ENCODE measurements around the gene NWD2. TPM values are rescaled to one million over a fixed set of nuclear protein-coding genes. Genes with fewer than 3 reads are reported as not detected.
"Not testable (repeated sequence)": the region's sequence is repeated elsewhere in the genome, so short reads cannot be mapped to it uniquely, and the experiment has no call there.

The NWD2 gene
- polyA plus RNA-seq (2013), result not detected

- DNase-seq, result peak; percentile 27 to 72 (median 63)
- POLR2A ChIA-PET, result no interaction called here
- Histone ChIP-seq H3K9me3 (ENCODE audit: control extremely low read depth in 1 of 5, control insufficient read depth in 4 of 5, insufficient read depth in 2 of 5, low read depth in 1 of 5, low read length in 4 of 5) (no peaks in the 10 kb centered on the region), H3K4me1 (ENCODE audit: control extremely low read depth in 1 of 4, control insufficient read depth in 4 of 4, insufficient read depth in 4 of 4, low read length in 3 of 4) (peaks cover 0 to 25% (median 10%) of the 10 kb centered on the region in 4 experiments), H3K4me3 (ENCODE audit: control insufficient read depth in 1 of 7, extremely low read depth in 1 of 7, insufficient read depth in 4 of 7, low read depth in 2 of 7, low read length in 6 of 7) (peak within 1 kb of the TSS in 6 of 7 experiments; percentile 15 to 61 (median 45)), H3K27me3 (replicated peaks in 2 of 5; ENCODE audit: control insufficient read depth in 4 of 5, insufficient read depth in 5 of 5, low read length in 4 of 5) (peaks cover 18 to 96% (median 34%) of the 10 kb centered on the region in 5 experiments), H3K27ac (ENCODE audit: insufficient read depth in 1 of 2, low read depth in 1 of 2, low read length in 2 of 2, poor library complexity in 1 of 2, severe bottlenecking in 2 of 2) (no peak within 1 kb of the TSS), H3K36me3 (ENCODE audit: control insufficient read depth in 4 of 4, insufficient read depth in 4 of 4, low read length in 3 of 4) (no peaks in the 10 kb centered on the region)
- WGBS (ENCODE audit: insufficient coverage), result under 1% methylated on average over 95 of the region's 95 CpGs
- CTCF ChIA-PET, result interaction anchor here (1.2 kb wide), 1 partner anchor 17 kb away, joined by 5 read pairs; no protein-coding TSS in a partner anchor
These were observed at the start of gene NWD2 for GRCh38 chr4:37244583-37245390. Gene NWD2 (plus strand): TSS chr4:37244743. CDS start chr4:37245068, 325 bp downstream.

GRCh38 chr4:37197899-37198298 lies 46.6 kb upstream of the NWD2 start:
- WGBS (ENCODE audit: insufficient coverage), result 70% methylated on average over 3 of the region's 3 CpGs
- no peaks in the 10 kb centered on the region for H3K9me3 ChIP-seq (ENCODE audit: control extremely low read depth in 1 of 5, control insufficient read depth in 4 of 5, insufficient read depth in 2 of 5, low read depth in 1 of 5, low read length in 4 of 5)
- ChIA-PET CTCF (no interaction called here), POLR2A (no interaction called here)
- H3K27me3 ChIP-seq (replicated peaks in 2 of 5; ENCODE audit: control insufficient read depth in 4 of 5, insufficient read depth in 5 of 5, low read length in 4 of 5), result peaks cover 0 to 3% (median 0%) of the 10 kb centered on the region in 5 experiments
- no peak overlapping the region for H3K27ac ChIP-seq (ENCODE audit: insufficient read depth in 1 of 2, low read depth in 1 of 2, low read length in 2 of 2, poor library complexity in 1 of 2, severe bottlenecking in 2 of 2)
- no peaks in the 10 kb centered on the region for H3K36me3 ChIP-seq (ENCODE audit: control insufficient read depth in 4 of 4, insufficient read depth in 4 of 4, low read length in 3 of 4)
- DNase-seq, result no peak
- no peak overlapping the region for H3K4me3 ChIP-seq (ENCODE audit: control insufficient read depth in 1 of 7, extremely low read depth in 1 of 7, insufficient read depth in 4 of 7, low read depth in 2 of 7, low read length in 6 of 7)
- H3K4me1 ChIP-seq (ENCODE audit: control extremely low read depth in 1 of 4, control insufficient read depth in 4 of 4, insufficient read depth in 4 of 4, low read length in 3 of 4), result no peaks in the 10 kb centered on the region

- CTCF ChIA-PET; H3K4me1 ChIP-seq (ENCODE audit: control extremely low read depth in 1 of 4, control insufficient read depth in 4 of 4, insufficient read depth in 4 of 4, low read length in 3 of 4); POLR2A ChIA-PET; H3K27ac ChIP-seq (ENCODE audit: insufficient read depth in 1 of 2, low read depth in 1 of 2, low read length in 2 of 2, poor library complexity in 1 of 2, severe bottlenecking in 2 of 2); DNase-seq; H3K27me3 ChIP-seq (replicated peaks in 2 of 5; ENCODE audit: control insufficient read depth in 4 of 5, insufficient read depth in 5 of 5, low read length in 4 of 5); H3K4me3 ChIP-seq (ENCODE audit: control insufficient read depth in 1 of 7, extremely low read depth in 1 of 7, insufficient read depth in 4 of 7, low read depth in 2 of 7, low read length in 6 of 7); H3K36me3 ChIP-seq (ENCODE audit: control insufficient read depth in 4 of 4, insufficient read depth in 4 of 4, low read length in 3 of 4): not testable (repeated sequence)
- peaks cover 0 to 11% (median 5%) of the 10 kb centered on the region in 5 experiments for H3K9me3 ChIP-seq (ENCODE audit: control extremely low read depth in 1 of 5, control insufficient read depth in 4 of 5, insufficient read depth in 2 of 5, low read depth in 1 of 5, low read length in 4 of 5)
- WGBS (ENCODE audit: insufficient coverage), result no CpG with 5 or more reads among the region's 1 CpG
These were observed 39.8 kb upstream of the NWD2 start for GRCh38 chr4:37204740-37205139.

GRCh38 chr4:37216209-37216608 lies 28.3 kb upstream of the NWD2 start:
- Histone ChIP-seq H3K27ac (ENCODE audit: insufficient read depth in 1 of 2, low read depth in 1 of 2, low read length in 2 of 2, poor library complexity in 1 of 2, severe bottlenecking in 2 of 2) (no peak overlapping the region), H3K27me3 (replicated peaks in 2 of 5; ENCODE audit: control insufficient read depth in 4 of 5, insufficient read depth in 5 of 5, low read length in 4 of 5) (peaks cover 0 to 1% (median 0%) of the 10 kb centered on the region in 5 experiments), H3K4me3 (ENCODE audit: control insufficient read depth in 1 of 7, extremely low read depth in 1 of 7, insufficient read depth in 4 of 7, low read depth in 2 of 7, low read length in 6 of 7) (no peak overlapping the region), H3K9me3 (ENCODE audit: control extremely low read depth in 1 of 5, control insufficient read depth in 4 of 5, insufficient read depth in 2 of 5, low read depth in 1 of 5, low read length in 4 of 5) (no peaks in the 10 kb centered on the region), H3K36me3 (ENCODE audit: control insufficient read depth in 4 of 4, insufficient read depth in 4 of 4, low read length in 3 of 4) (no peaks in the 10 kb centered on the region), H3K4me1 (ENCODE audit: control extremely low read depth in 1 of 4, control insufficient read depth in 4 of 4, insufficient read depth in 4 of 4, low read length in 3 of 4) (no peaks in the 10 kb centered on the region)
- ChIA-PET POLR2A (no interaction called here), CTCF (no interaction called here)
- no peak for DNase-seq
- no CpG with 5 or more reads among the region's 2 CpGs for WGBS (ENCODE audit: insufficient coverage)

GRCh38 chr4:37219242-37219641 lies 25.3 kb upstream of the NWD2 start:
- no peaks in the 10 kb centered on the region for H3K4me1 ChIP-seq (ENCODE audit: control extremely low read depth in 1 of 4, control insufficient read depth in 4 of 4, insufficient read depth in 4 of 4, low read length in 3 of 4)
- no peaks in the 10 kb centered on the region for H3K36me3 ChIP-seq (ENCODE audit: control insufficient read depth in 4 of 4, insufficient read depth in 4 of 4, low read length in 3 of 4)
- H3K27ac ChIP-seq (ENCODE audit: insufficient read depth in 1 of 2, low read depth in 1 of 2, low read length in 2 of 2, poor library complexity in 1 of 2, severe bottlenecking in 2 of 2), result no peak overlapping the region
- POLR2A ChIA-PET, result no interaction called here
- peaks cover 0 to 1% (median 0%) of the 10 kb centered on the region in 5 experiments for H3K27me3 ChIP-seq (replicated peaks in 2 of 5; ENCODE audit: control insufficient read depth in 4 of 5, insufficient read depth in 5 of 5, low read length in 4 of 5)
- H3K9me3 ChIP-seq (ENCODE audit: control extremely low read depth in 1 of 5, control insufficient read depth in 4 of 5, insufficient read depth in 2 of 5, low read depth in 1 of 5, low read length in 4 of 5), result no peaks in the 10 kb centered on the region
- no peak overlapping the region for H3K4me3 ChIP-seq (ENCODE audit: control insufficient read depth in 1 of 7, extremely low read depth in 1 of 7, insufficient read depth in 4 of 7, low read depth in 2 of 7, low read length in 6 of 7)
- DNase-seq, result no peak
- CTCF ChIA-PET, result no interaction called here
- 69% methylated on average over 2 of the region's 3 CpGs for WGBS (ENCODE audit: insufficient coverage)

GRCh38 chr4:37219990-37220389 lies 24.6 kb upstream of the NWD2 start:
- no peak for DNase-seq
- Histone ChIP-seq H3K27ac (ENCODE audit: insufficient read depth in 1 of 2, low read depth in 1 of 2, low read length in 2 of 2, poor library complexity in 1 of 2, severe bottlenecking in 2 of 2) (no peak overlapping the region), H3K4me1 (ENCODE audit: control extremely low read depth in 1 of 4, control insufficient read depth in 4 of 4, insufficient read depth in 4 of 4, low read length in 3 of 4) (no peaks in the 10 kb centered on the region), H3K27me3 (replicated peaks in 2 of 5; ENCODE audit: control insufficient read depth in 4 of 5, insufficient read depth in 5 of 5, low read length in 4 of 5) (peaks cover 0 to 1% (median 0%) of the 10 kb centered on the region in 5 experiments), H3K4me3 (ENCODE audit: control insufficient read depth in 1 of 7, extremely low read depth in 1 of 7, insufficient read depth in 4 of 7, low read depth in 2 of 7, low read length in 6 of 7) (no peak overlapping the region), H3K36me3 (ENCODE audit: control insufficient read depth in 4 of 4, insufficient read depth in 4 of 4, low read length in 3 of 4) (no peaks in the 10 kb centered on the region), H3K9me3 (ENCODE audit: control extremely low read depth in 1 of 5, control insufficient read depth in 4 of 5, insufficient read depth in 2 of 5, low read depth in 1 of 5, low read length in 4 of 5) (no peaks in the 10 kb centered on the region)
- CTCF ChIA-PET, result no interaction called here
- POLR2A ChIA-PET, result no interaction called here
- 88% methylated on average over 2 of the region's 2 CpGs for WGBS (ENCODE audit: insufficient coverage)

- Histone ChIP-seq H3K27ac (ENCODE audit: insufficient read depth in 1 of 2, low read depth in 1 of 2, low read length in 2 of 2, poor library complexity in 1 of 2, severe bottlenecking in 2 of 2) (no peak overlapping the region), H3K4me1 (ENCODE audit: control extremely low read depth in 1 of 4, control insufficient read depth in 4 of 4, insufficient read depth in 4 of 4, low read length in 3 of 4) (no peaks in the 10 kb centered on the region), H3K27me3 (replicated peaks in 2 of 5; ENCODE audit: control insufficient read depth in 4 of 5, insufficient read depth in 5 of 5, low read length in 4 of 5) (peaks cover 0 to 1% (median 0%) of the 10 kb centered on the region in 5 experiments), H3K9me3 (ENCODE audit: control extremely low read depth in 1 of 5, control insufficient read depth in 4 of 5, insufficient read depth in 2 of 5, low read depth in 1 of 5, low read length in 4 of 5) (no peaks in the 10 kb centered on the region), H3K36me3 (ENCODE audit: control insufficient read depth in 4 of 4, insufficient read depth in 4 of 4, low read length in 3 of 4) (no peaks in the 10 kb centered on the region), H3K4me3 (ENCODE audit: control insufficient read depth in 1 of 7, extremely low read depth in 1 of 7, insufficient read depth in 4 of 7, low read depth in 2 of 7, low read length in 6 of 7) (no peak overlapping the region)
- peak in 1 of 3 donors; percentile 5 for DNase-seq
- ChIA-PET POLR2A (no interaction called here), CTCF (no interaction called here)
- no CpG with 5 or more reads among the region's 3 CpGs for WGBS (ENCODE audit: insufficient coverage)
These were observed 23.9 kb upstream of the NWD2 start for GRCh38 chr4:37220685-37221084.

Measured in common myeloid progenitor, CD34-positive (primary cell).